Measurements from ENCODE around the gene DCAF10.
"Not testable (repeated sequence)": the region's sequence is repeated elsewhere in the genome, so short reads cannot be mapped to it uniquely, and the experiment has no call there.

Gene DCAF10

GRCh38 chr9:37873955-37874354 is 73.4 kb downstream of the DCAF10 start:
- no peak for TF ChIP-seq Cebpa-rat (IDR thresholded peaks at IDR 0.05)
- no peaks in the 10 kb centered on the region for H4K20me1 ChIP-seq

GRCh38 chr9:37876376-37876775 is 75.8 kb downstream of the DCAF10 start:
- Histone ChIP-seq H4K20me1 (peaks cover 0 to 4% (median 0%) of the 10 kb centered on the region in 11 experiments; a peak in 2 of 22 replicates), H3K4me2 (no peak overlapping the region), H3K4me3 (no peak overlapping the region), H3K27me3 (no peaks in the 10 kb centered on the region), H3K36me3 (peaks cover 35 to 62% (median 54%) of the 10 kb centered on the region in 11 experiments), H3K27ac (no peak overlapping the region), H3K4me1 (peaks cover 0 to 8% (median 0%) of the 10 kb centered on the region in 10 experiments; a peak in 3 of 20 replicates), H3K9me3 (replicated peaks in 1 of 11) (peaks cover 20 to 27% (median 21%) of the 10 kb centered on the region in 11 experiments), H3K9ac (no peak overlapping the region)
- no peak for TF ChIP-seq Cebpa-rat (IDR thresholded peaks at IDR 0.05)

More at GRCh38 chr9:37873955-37874354, 73.4 kb downstream of the DCAF10 start:
- no peaks in the 10 kb centered on the region for H3K27me3 ChIP-seq
- H3K4me2 ChIP-seq, result no peak overlapping the region
- H3K36me3 ChIP-seq, result peaks cover 24 to 46% (median 31%) of the 10 kb centered on the region in 11 experiments
- no peak overlapping the region for H3K9ac ChIP-seq
- peaks cover 0 to 8% (median 0%) of the 10 kb centered on the region in 10 experiments; a peak in 3 of 20 replicates for H3K4me1 ChIP-seq
- H3K4me3 ChIP-seq, result no peak overlapping the region
- H3K27ac ChIP-seq, result no peak overlapping the region
- peaks cover 20 to 27% (median 21%) of the 10 kb centered on the region in 11 experiments for H3K9me3 ChIP-seq (replicated peaks in 1 of 11)

- no peaks in the 10 kb centered on the region for H3K27me3 ChIP-seq
- no peak overlapping the region for H3K4me2 ChIP-seq
- TF ChIP-seq Cebpa-rat (IDR thresholded peaks at IDR 0.05), result no peak
- peaks cover 0 to 23% (median 0%) of the 10 kb centered on the region in 11 experiments; a peak in 4 of 22 replicates for H4K20me1 ChIP-seq
- H3K4me3 ChIP-seq, result no peak overlapping the region
- H3K9ac ChIP-seq, result no peak overlapping the region
- H3K27ac ChIP-seq, result no peak overlapping the region
- H3K36me3 ChIP-seq, result peaks cover 48 to 84% (median 65%) of the 10 kb centered on the region in 11 experiments
- H3K9me3 ChIP-seq (replicated peaks in 1 of 11), result peaks cover 20 to 25% (median 21%) of the 10 kb centered on the region in 11 experiments
- peaks cover 0 to 8% (median 0%) of the 10 kb centered on the region in 10 experiments; a peak in 1 of 20 replicates for H3K4me1 ChIP-seq
Observed at GRCh38 chr9:37880916-37881479, 80.4 kb downstream of the DCAF10 start.

DNA sequence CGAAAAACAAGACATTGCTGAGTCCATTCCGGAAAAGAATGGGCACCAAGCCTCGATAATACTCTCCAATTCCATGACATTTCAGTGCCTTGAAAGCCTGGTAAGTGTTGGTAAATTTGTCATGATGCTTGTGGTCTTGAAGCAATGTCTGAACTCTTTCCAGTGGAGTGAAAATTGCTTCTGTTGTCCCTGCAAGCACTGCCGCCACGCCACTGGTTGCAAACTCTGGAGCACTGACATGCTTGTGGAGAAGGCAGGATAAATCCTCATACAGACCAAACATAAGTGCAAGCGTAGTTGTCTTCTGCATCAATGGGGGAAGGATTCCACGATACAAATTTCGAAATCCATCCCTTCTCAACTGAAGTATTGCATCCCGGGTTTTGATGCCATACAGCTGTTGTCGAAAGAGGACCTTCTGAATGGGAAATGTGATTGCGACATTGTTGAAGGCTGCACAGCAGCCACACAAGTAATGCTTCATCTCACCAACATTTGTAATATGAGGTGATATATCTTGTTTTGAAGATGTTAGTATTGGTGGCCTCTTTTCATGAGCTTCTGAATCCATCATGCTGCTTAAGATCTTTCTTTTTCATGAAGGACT is 87.5 kb downstream of the DCAF10 start:
- H3K27me3 ChIP-seq, H3K4me3 ChIP-seq, H3K9ac ChIP-seq: not testable (repeated sequence)
- Histone ChIP-seq H3K4me1 (peaks cover 0 to 20% (median 2%) of the 10 kb centered on the region in 10 experiments; a peak in 8 of 20 replicates), H3K9me3 (replicated peaks in 1 of 11) (peaks cover 0 to 18% (median 8%) of the 10 kb centered on the region in 11 experiments; a peak in 10 of 22 replicates), H3K27ac (peak overlapping the region in 6 of 11 experiments; percentile 1 to 50 (median 26); a peak in 5 of 22 replicates), H3K36me3 (peaks cover 54 to 78% (median 72%) of the 10 kb centered on the region in 11 experiments), H4K20me1 (peaks cover 0 to 36% (median 9%) of the 10 kb centered on the region in 11 experiments; a peak in 10 of 22 replicates), H3K4me2 (peak overlapping the region in 2 of 11 experiments; percentile 4 to 13; a peak in 4 of 22 replicates)
- TF ChIP-seq Cebpa-rat (IDR thresholded peaks at IDR 0.05), result peak in 10 of 11 experiments; percentile 17 to 87 (median 62); a peak in 12 of 22 replicates

DNA sequence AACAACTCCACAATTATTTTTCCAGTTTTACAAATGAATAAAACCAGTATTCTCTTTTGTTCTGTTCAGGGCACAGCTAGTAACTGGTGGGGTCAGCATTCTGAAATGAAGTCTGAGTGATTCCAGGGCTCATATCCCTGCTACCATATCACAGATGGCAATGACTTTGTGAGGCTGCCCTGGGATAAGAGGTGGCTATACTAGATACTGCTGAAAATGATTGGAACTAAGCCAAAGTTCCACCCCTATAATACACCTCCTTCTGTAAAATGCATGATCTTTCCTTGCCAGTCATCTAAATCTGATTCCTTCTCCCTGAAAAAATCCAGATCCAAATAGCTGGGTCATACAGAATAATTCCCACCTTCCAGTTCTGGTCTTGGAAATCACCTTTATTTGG is 88.9 kb downstream of the DCAF10 start:
- no peak overlapping the region for H3K4me2 ChIP-seq
- peaks cover 0 to 18% (median 8%) of the 10 kb centered on the region in 11 experiments; a peak in 10 of 22 replicates for H3K9me3 ChIP-seq (replicated peaks in 1 of 11)
- H3K27ac ChIP-seq, result no peak overlapping the region
- H3K4me3 ChIP-seq, result no peak overlapping the region
- peaks cover 68 to 93% (median 83%) of the 10 kb centered on the region in 11 experiments for H3K36me3 ChIP-seq
- peaks cover 0 to 33% (median 11%) of the 10 kb centered on the region in 11 experiments; a peak in 11 of 22 replicates for H4K20me1 ChIP-seq
- H3K27me3 ChIP-seq, result no peaks in the 10 kb centered on the region
- no peak for TF ChIP-seq Cebpa-rat (IDR thresholded peaks at IDR 0.05)
- peaks cover 0 to 19% (median 2%) of the 10 kb centered on the region in 10 experiments; a peak in 8 of 20 replicates for H3K4me1 ChIP-seq
- no peak overlapping the region for H3K9ac ChIP-seq

DNA sequence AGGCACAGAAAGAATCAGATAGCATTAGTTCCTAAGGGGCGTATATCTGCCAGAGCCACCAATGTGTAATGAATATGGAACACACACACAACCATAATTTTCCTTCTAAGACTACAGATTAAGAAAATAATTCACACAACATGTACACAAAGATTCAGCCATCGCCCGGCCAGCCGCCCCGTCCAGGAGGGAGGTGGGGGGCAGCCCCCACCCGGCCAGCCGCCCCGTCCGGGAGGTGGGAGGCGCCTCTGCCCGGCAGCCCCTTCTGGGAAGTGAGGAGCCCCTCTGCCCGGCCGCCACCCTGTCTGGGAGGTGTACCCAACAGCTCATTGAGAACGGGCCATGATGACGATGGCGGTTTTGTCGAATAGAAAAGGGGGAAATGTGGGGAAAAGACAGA is 90.4 kb downstream of the DCAF10 start:
- peaks cover 0 to 14% (median 2%) of the 10 kb centered on the region in 10 experiments; a peak in 7 of 20 replicates for H3K4me1 ChIP-seq
- H3K9me3 ChIP-seq (replicated peaks in 1 of 11), result peaks cover 0 to 18% (median 8%) of the 10 kb centered on the region in 11 experiments; a peak in 10 of 22 replicates
- H3K27ac ChIP-seq, H3K4me2 ChIP-seq, H3K27me3 ChIP-seq, H3K9ac ChIP-seq, H3K4me3 ChIP-seq: not testable (repeated sequence)
- H3K36me3 ChIP-seq, result peaks cover 76 to 94% (median 88%) of the 10 kb centered on the region in 11 experiments
- H4K20me1 ChIP-seq, result peaks cover 0 to 36% (median 16%) of the 10 kb centered on the region in 11 experiments; a peak in 11 of 22 replicates

- H4K20me1 ChIP-seq, result peaks cover 0 to 36% (median 16%) of the 10 kb centered on the region in 11 experiments; a peak in 11 of 22 replicates
- no peak overlapping the region for H3K4me3 ChIP-seq
- H3K36me3 ChIP-seq, result peaks cover 81 to 96% (median 90%) of the 10 kb centered on the region in 11 experiments
- no peak overlapping the region for H3K9ac ChIP-seq
- peaks cover 0 to 14% (median 2%) of the 10 kb centered on the region in 10 experiments; a peak in 7 of 20 replicates for H3K4me1 ChIP-seq
- no peak overlapping the region for H3K27ac ChIP-seq
- H3K9me3 ChIP-seq (replicated peaks in 1 of 11), result peaks cover 0 to 18% (median 8%) of the 10 kb centered on the region in 11 experiments; a peak in 10 of 22 replicates
- H3K4me2 ChIP-seq, result no peak overlapping the region
- no peaks in the 10 kb centered on the region for H3K27me3 ChIP-seq
- TF ChIP-seq Cebpa-rat (IDR thresholded peaks at IDR 0.05), result no peak
Observed at GRCh38 chr9:37892063-37892462, 91.5 kb downstream of the DCAF10 start.

DNA sequence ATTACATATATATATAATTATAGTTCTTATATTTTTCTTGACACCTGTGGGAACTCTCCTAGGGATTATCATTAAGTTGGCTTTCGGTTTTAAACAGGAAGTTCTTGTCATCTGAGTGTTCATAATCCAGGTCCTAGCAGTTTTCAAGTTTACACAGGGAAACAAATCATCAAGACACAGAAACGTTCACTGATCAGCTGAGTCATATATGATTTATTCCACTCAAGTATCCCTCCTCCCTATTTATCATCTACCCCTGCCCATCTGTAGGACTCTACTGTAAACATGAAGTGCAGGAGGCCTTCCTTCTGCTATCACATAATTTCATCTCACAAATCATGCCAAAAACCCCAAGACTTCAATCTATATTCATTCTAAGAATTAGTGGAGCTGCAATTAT is 97.1 kb downstream of the DCAF10 start:
- H3K36me3 ChIP-seq, result peaks cover 65 to 85% (median 76%) of the 10 kb centered on the region in 11 experiments
- TF ChIP-seq Cebpa-rat (IDR thresholded peaks at IDR 0.05), result no peak

DNA sequence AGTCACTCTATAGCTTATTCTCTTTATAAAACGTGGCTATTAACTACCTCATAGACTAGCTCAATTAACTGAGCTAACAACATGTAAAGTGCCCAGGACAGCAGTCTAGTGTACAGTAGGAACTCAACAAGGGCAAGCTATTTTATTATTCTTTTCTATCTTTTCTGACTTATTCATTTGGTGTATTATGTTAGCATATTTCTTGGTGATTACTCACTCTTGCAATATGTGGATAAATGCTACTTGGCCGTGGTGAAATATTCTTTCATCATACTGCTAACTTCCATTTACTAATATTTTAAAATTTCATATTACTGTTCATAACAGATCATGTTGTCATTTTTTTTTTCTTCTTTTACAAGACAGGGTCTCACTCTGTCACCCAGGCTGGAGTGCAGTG is 98.4 kb downstream of the DCAF10 start:
- no peak overlapping the region for H3K9ac ChIP-seq
- no peak overlapping the region for H3K27ac ChIP-seq
- H3K9me3 ChIP-seq (replicated peaks in 1 of 11), result no peaks in the 10 kb centered on the region
- no peaks in the 10 kb centered on the region; a peak in 1 of 22 replicates for H3K27me3 ChIP-seq
- no peak for TF ChIP-seq Cebpa-rat (IDR thresholded peaks at IDR 0.05)
- no peak overlapping the region for H3K4me2 ChIP-seq
- no peak overlapping the region for H3K4me3 ChIP-seq
- H3K36me3 ChIP-seq, result peaks cover 51 to 71% (median 62%) of the 10 kb centered on the region in 11 experiments
- peaks cover 3 to 57% (median 34%) of the 10 kb centered on the region in 11 experiments; a peak in 17 of 22 replicates for H4K20me1 ChIP-seq
- H3K4me1 ChIP-seq, result peaks cover 16 to 34% (median 28%) of the 10 kb centered on the region in 10 experiments

More for the DNA sequence above, 97.1 kb downstream of the DCAF10 start:
- Histone ChIP-seq H3K4me2 (no peak overlapping the region), H3K9me3 (replicated peaks in 1 of 11) (0 out of 22 replicates have a peak, but pooled peaks cover 0 to 4% (median 0%) of the 10 kb centered on the region in 11 experiments), H3K27me3 (no peaks in the 10 kb centered on the region; a peak in 1 of 22 replicates), H4K20me1 (peaks cover 5 to 51% (median 32%) of the 10 kb centered on the region in 11 experiments; a peak in 17 of 22 replicates), H3K27ac (no peak overlapping the region), H3K4me1 (peaks cover 10 to 29% (median 24%) of the 10 kb centered on the region in 10 experiments), H3K9ac (no peak overlapping the region), H3K4me3 (no peak overlapping the region)
